Right renal pelvis (tissue), 4 donors: ENCODE results near the gene SELENOK. TPM values are rescaled to one million over a fixed set of nuclear protein-coding genes. Genes with fewer than 3 reads are reported as not detected.

Experiments
- DNase-seq, 4 donors: peaks; one replicate each; pipeline ENCODE4 v3.0.0-alpha.2; 2013; ENCODE audit warnings: low read depth in 4 of 4, low spot score in 3 of 4, missing footprints in 1 of 4
- polyA plus RNA-seq, 4 donors: library from polyadenylated mRNA; unstranded; fragments of 120-200 nt; gene quantifications; one replicate each; pipeline ENCODE4 v1.2.1, GENCODE V29; 2013; ENCODE audit not compliant: insufficient read length in 4 of 4

SELENOK gene
- polyA plus RNA-seq, 4 donors: 72.8 to 94.4 (median 78.2) TPM

GRCh38 chr3:53885239-53885638 lies 6.4 kb downstream of the SELENOK start:
- no peak for DNase-seq

GRCh38 chr3:53884623-53885022 lies 7.0 kb downstream of the SELENOK start:
- no peak for DNase-seq

GRCh38 chr3:53883008-53883407 lies 8.7 kb downstream of the SELENOK start:
- no peak for DNase-seq

GRCh38 chr3:53881691-53882593 lies 9.7 kb downstream of the SELENOK start, which contains the start of gene ACTR8:
ACTR8 (minus strand) TSS chr3:53882152; CDS start chr3:53882101, 51 bp downstream.
- DNase-seq: peak; percentile 73 to 90 (median 76)

DNA sequence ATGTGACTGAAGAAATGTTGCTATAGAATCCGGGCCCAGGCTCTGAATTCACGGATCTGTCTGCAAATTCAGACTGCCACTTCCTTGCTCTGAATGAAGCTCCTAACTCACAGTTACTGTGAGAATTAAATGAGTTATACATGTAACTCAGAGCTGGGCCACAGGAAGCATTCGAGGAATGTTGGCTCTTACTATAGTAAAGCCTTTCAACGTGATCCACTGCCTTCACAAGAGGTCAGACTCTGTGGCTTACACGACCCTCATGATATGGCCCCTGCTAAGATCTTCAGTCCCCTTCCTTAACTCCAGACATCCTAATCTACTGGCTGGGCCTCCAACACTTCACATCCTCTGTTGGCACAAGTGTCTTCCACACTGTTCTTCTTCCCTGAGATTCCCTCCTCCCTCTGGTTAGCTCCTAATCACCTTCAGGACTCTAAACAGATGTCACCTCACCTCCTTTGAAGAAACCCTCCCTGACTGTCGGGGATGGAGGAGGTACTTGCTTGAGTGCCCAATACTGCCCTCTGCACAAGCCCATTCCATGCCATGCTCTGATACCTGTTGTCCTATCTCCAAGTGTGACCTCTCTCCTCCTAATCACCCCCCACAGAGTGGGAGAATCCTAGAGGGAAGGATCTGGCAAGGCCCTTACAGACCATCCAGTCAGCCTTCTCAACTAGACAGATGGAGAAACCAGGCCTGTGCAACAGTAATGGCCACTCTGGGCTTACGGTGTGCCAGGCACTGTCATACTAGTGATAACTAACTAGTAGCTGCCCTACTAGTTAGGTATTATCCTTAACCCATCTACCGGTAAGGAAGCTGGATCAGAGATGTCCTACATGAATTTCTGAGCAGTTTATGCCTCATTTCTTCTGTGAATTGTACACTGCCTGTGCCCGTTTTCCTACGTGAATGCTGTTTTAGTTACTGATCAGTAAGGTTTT lies 11.0 kb downstream of the SELENOK start:
- DNase-seq: no peak

DNA sequence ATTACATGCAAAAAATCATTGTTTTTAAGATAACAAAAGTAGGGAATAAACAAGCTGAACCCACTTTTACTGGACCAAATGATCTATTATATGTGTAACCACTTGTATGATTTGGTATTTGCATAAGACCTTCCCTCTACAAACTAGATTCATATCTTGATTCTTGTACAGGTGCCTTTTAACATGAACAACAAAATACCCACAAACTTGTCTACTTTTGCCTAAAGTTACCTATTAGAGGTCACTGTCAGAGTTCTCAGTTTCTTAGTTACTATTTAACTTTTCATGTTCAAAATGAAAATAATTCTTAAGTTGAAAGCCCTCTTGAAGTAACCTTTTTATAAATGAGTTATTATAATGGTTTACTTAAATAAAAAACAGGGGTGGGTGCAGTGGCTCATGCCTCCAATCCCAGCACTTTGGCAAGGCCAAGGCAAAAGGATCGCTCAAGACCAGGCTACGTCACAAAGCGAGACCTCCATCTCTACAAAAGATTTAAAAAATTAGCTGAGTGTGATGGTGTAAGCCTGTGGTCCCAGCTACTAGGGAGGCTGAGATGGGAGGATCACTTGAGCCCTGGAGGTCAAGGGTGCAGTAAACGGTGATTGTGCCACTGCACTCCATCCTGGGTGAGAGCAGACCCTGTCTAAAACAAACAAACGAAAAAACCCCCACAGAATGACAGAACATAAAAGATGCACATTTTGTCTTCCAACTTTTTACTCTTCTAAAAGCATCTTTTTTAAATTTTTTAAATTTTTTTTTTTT lies 25.7 kb downstream of the SELENOK start:
- DNase-seq: no peak

DNA sequence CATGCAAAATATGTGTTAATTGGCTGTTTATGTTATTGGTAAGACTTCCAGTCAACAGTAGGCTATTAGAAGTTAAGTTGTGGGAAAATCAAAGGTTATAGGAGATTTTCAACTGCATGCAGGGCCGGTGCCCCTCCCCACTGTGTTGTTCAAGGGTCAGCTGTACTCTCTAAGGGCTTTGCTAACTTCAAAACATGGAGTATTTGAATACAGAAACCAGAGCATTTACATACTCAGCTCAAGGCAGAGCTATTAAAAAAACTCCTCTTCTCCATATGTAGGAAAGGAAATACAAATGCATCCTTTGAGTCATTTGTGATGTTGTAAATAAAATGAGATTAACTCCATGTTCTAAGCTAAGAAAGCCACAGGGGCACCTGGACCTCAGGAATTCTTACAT lies 28.5 kb downstream of the SELENOK start:
- no peak for DNase-seq

DNA sequence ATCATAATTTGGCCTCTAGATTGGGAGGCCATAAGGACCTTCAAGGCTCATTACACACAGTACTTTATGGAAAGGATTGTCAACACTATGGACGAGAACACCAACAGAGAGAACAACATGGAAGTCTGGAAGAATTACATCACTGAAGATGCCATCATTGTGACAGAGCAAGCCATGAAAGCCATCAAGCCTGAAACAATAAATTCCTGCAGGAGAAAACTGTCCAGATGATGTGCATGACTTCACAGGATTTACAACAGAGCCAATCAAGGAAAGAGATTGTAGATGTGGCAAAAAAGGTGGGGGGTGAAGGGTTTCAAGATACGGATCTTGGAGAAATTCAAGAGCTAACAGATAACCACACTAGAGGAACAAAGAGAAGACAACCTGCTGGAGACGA lies 29.4 kb downstream of the SELENOK start:
- no peak for DNase-seq

DNA sequence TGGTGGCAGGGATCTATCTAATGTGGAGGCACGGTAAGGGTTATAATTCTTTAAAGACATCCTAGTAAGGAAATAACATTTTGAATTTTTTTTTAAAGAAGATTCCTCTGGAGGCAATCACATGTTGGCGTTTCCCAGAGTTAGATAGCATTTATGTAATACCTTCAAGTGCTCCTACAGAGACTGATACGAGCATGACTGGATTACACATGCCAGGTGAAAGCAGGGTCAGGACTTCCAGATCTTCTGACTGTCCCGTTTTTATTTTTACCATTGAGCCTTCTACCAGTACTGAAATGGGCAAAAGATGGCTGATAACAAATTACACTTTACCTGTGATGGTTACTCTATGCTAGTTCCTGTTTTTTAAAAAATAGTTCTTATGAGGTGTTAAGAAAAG lies 31.5 kb downstream of the SELENOK start:
- no peak for DNase-seq

DNA sequence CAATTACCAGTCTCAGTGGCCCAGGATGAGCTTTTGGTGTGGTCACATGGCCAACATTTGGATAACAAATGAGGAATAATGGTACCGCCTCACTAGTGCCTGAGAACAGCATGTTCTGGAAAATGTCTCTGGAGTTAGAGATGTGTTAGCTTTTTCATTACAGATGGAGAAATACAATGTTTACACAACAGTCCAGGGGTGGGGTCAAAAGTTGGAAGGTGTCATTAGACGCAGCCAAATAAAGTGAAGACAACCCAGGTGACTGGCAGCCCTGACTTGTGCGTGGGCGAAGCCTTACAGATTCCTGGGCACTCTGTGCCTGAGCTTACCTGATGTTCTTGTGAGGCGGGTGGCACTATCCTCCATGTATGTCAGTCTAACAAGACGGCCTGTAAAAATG lies 32.5 kb downstream of the SELENOK start:
- no peak for DNase-seq

DNA sequence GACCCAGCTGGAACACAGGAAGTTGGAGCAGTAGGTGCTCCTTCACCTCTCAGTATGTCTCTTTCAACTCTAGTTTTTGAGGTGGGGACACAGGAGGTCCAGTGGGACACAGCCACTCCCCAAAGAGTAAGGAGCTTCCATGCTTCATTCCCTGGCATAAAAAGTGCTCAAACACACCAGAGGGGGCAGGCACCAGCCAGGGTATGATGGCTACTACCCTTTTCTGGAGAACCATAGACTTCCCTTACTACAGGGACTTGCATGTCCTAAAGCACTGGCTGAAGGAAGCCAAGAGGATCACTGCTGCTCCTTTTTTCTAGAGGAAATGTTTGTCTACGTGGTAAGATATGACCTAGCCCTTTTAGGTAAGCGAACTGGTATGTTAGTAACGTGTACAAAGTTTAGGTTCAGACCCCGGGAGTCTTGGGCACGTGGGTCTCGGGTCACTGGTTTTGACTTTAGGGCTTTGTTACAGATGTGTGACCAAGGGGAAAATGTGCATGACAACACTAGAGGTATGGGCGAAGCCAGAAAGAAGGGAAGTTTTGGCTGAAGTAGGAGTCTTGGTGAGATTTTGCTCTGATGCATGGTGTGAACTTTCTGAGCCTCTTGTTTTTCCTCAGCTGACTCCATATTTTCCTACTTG lies 33.4 kb downstream of the SELENOK start:
- no peak for DNase-seq

DNA sequence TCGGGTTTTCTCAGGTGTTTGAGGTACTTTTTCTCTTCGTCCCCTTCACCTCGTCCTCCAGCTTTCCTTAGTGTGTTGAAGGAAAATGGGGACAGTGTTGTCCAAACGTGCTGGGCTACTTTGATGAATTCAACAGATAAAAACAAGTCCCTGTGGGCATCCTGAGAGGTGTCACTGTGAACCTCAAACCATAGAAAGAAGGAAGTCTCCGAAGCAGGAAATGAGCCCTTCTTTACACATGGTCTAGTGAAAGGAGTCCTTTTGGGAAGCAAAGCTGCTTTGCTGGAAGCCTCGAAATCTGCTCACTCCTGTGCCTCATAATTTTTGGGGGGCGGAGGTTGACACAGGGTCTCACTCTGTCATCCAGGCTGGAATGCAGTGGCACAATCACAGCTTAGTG lies 34.7 kb downstream of the SELENOK start:
- DNase-seq: no peak

DNA sequence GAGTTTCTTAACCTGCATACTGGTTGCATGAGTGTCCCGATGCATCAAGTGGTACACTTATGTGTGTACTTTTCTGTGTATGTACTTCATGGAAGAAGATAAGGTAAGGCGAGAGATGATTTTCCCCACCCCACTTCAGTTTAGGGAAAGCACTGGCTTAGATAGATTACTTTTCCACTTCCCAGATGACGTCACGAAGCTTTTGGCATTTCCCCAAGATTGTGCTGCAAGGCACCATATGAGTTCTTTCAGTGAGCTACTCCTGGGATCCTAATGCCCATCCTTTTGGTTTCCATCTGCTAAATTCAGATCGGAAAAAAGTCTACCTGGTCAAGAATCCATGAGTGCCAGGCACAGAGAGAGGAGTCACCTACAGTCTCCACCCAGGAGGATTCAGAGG lies 40.8 kb downstream of the SELENOK start:
- DNase-seq: peak in 1 of 4 donors; percentile 20

GRCh38 chr3:53849916-53850315 lies 41.7 kb downstream of the SELENOK start:
- no peak for DNase-seq

GRCh38 chr3:53846851-53847155 lies 44.9 kb downstream of the SELENOK start:
- DNase-seq: no peak

GRCh38 chr3:53846134-53846850 lies 45.4 kb downstream of the SELENOK start, which contains the start of the genes CHDH and IL17RB:
CHDH (minus strand) TSS chr3:53846419; CDS start chr3:53824008, 22,411 bp downstream.
IL17RB (plus strand) TSS chr3:53846568; CDS start chr3:53846589, 21 bp downstream.
- peak in 3 of 4 donors; percentile 33 to 45 (median 37) for DNase-seq

- no peak for DNase-seq
Measured at GRCh38 chr3:53845881-53846133, 45.9 kb downstream of the SELENOK start.

DNA sequence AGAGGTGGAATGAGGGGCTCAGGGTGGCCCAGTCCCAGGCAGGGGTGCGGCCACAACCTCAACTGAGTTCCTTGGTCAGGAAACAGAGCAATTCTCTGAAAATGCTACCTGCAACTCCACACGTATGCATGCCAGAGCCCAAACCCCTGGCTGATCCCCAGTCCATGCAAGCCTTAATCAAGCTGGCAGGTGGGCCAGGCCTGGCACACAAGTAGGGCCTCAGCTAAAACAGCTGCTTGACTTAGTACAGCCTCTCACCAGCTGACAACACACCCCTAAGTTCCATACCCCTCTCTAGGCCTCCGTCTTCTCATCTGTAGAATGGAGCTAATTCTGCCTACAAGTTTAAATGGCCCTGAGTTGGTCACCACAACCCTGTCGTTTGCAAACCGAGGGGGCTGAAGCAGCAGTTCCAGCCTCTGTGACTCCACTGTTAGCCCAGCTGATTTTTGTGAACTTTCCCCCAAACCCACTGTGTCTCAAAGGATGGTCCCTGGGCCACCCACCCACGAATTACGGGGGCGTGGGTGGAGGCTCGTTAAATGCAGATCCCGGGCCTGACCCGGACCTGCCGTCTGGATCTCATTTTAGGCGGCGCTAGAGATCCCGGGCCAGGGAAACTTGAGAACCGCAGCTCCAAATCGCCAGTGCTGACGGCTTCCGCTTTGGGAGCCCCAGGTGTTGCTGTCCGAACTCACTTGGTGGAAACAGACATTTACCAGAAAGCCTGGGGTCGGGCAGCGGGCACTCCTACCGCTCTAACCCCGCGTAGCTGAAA lies 46.4 kb downstream of the SELENOK start:
- peak in 3 of 4 donors; percentile 44 to 57 (median 45) for DNase-seq
